ENCODE results near the gene ICAM3.

DNA sequence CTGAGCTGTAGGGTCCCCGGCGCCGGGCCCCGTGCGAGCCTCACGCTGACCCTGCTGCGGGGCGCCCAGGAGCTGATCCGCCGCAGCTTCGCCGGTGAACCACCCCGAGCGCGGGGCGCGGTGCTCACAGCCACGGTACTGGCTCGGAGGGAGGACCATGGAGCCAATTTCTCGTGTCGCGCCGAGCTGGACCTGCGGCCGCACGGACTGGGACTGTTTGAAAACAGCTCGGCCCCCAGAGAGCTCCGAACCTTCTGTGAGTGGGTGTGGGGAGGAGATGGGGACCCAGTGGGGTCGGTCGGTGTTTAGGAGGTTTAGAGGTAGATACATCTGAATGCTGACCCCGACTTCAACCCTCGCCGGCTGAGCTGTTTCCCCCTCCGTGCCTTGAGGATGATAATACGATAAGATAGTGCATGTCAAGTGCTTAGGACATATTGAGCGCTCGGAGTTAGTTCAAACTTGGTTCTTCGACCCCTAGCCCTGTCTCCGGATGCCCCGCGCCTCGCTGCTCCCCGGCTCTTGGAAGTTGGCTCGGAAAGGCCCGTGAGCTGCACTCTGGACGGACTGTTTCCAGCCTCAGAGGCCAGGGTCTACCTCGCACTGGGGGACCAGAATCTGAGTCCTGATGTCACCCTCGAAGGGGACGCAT is 47.7 kb downstream of the ICAM3 start:
- TF ChIP-seq SPI1 (IDR thresholded peaks at IDR 0.05; ENCODE audit: borderline replicate concordance, insufficient read depth, low read depth, low read length) (no peak), MXI1 (IDR thresholded peaks at IDR 0.05; ENCODE audit: low read depth, low read length) (no peak), ZZZ3 (IDR thresholded peaks at IDR 0.05; ENCODE audit: control insufficient read depth, insufficient read length, low read depth) (no peak), CHD2 (IDR thresholded peaks at IDR 0.05; ENCODE audit: borderline replicate concordance, low read depth, low read length) (no peak), BHLHE40 (IDR thresholded peaks at IDR 0.05; ENCODE audit: borderline replicate concordance in 1 of 2, low read depth in 2 of 2, low read length in 1 of 2) (no peak), JUNB (IDR thresholded peaks at IDR 0.05) (no peak), YBX1 (IDR thresholded peaks at IDR 0.05) (no peak)
- TF ChIP-seq, protein P1, sequence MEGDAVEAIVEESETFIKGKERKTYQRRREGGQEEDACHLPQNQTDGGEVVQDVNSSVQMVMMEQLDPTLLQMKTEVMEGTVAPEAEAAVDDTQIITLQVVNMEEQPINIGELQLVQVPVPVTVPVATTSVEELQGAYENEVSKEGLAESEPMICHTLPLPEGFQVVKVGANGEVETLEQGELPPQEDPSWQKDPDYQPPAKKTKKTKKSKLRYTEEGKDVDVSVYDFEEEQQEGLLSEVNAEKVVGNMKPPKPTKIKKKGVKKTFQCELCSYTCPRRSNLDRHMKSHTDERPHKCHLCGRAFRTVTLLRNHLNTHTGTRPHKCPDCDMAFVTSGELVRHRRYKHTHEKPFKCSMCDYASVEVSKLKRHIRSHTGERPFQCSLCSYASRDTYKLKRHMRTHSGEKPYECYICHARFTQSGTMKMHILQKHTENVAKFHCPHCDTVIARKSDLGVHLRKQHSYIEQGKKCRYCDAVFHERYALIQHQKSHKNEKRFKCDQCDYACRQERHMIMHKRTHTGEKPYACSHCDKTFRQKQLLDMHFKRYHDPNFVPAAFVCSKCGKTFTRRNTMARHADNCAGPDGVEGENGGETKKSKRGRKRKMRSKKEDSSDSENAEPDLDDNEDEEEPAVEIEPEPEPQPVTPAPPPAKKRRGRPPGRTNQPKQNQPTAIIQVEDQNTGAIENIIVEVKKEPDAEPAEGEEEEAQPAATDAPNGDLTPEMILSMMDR (IDR thresholded peaks at IDR 0.05 in 2 of 3, conservative IDR thresholded peaks at IDR 0.05 in 1 of 3; ENCODE audit: control insufficient read depth in 2 of 3, extremely low read depth in 1 of 3, insufficient read depth in 1 of 3, low read depth in 3 of 3, low read length in 3 of 3): no peak
